Measurements from ENCODE around the gene ENTHD1.

Gene ENTHD1

DNA sequence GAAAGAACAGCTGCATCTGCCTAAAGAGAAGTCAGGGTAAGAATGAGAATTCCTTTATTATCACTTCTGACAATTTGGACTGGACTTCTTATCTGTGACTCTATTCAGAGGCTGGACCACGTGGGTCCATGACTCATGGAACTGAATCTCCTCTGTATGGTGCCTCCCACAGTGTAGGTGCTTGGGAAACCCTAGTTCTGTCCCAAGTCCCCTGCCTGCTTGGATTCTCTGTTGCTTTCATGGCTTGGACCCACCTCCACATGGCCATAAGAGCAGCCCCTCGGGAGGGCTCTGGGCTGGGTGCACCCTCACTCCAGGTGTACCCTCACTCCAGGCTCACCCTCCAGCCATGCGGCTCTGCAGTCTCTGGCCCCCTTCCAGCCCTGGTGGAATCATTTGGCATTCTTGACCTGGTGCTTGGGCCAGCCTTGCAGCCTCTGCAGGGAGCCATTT, 169.6 kb downstream of the ENTHD1 start:
- no peak for DNase-seq
- peaks cover 0 to 53% (median 16%) of the 10 kb centered on the region in 5 experiments for H3K27me3 ChIP-seq (replicated peaks in 2 of 5; ENCODE audit: control insufficient read depth in 4 of 5, insufficient read depth in 5 of 5, low read length in 4 of 5)
- H3K27ac ChIP-seq (ENCODE audit: insufficient read depth in 1 of 2, low read depth in 1 of 2, low read length in 2 of 2, poor library complexity in 1 of 2, severe bottlenecking in 2 of 2): no peak overlapping the region
- 93% methylated on average over 3 of the region's 3 CpGs for WGBS (ENCODE audit: insufficient coverage)
- H3K4me1 ChIP-seq (ENCODE audit: control extremely low read depth in 1 of 4, control insufficient read depth in 4 of 4, insufficient read depth in 4 of 4, low read length in 3 of 4): no peaks in the 10 kb centered on the region
- no peaks in the 10 kb centered on the region for H3K9me3 ChIP-seq (ENCODE audit: control extremely low read depth in 1 of 5, control insufficient read depth in 4 of 5, insufficient read depth in 2 of 5, low read depth in 1 of 5, low read length in 4 of 5)
- no peak overlapping the region for H3K4me3 ChIP-seq (ENCODE audit: control insufficient read depth in 1 of 7, extremely low read depth in 1 of 7, insufficient read depth in 4 of 7, low read depth in 2 of 7, low read length in 6 of 7)
- H3K36me3 ChIP-seq (ENCODE audit: control insufficient read depth in 4 of 4, insufficient read depth in 4 of 4, low read length in 3 of 4): no peaks in the 10 kb centered on the region
- CTCF ChIA-PET: no interaction called here
- POLR2A ChIA-PET: no interaction called here

DNA sequence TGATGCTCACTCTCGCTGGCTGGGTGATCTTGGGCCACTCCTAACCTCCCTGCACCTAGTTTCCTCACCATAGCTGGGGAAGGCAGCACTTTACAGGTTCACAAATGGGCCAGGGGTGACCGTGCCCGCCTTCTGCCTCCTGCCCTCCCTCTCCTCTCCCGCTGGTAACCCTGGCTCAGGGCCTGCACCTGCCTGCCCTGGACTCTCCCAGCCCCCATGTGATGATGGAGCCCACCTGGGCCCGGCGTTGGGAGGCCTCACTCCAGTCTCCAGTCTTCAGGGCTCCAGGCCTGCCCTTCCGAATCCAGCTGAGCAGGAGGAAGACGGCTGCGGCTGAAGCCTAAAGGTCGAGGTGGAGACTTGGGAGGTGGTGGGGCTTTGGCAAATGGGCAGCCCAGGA, 170.1 kb downstream of the ENTHD1 start:
- Histone ChIP-seq H3K4me1 (ENCODE audit: control extremely low read depth in 1 of 4, control insufficient read depth in 4 of 4, insufficient read depth in 4 of 4, low read length in 3 of 4) (no peaks in the 10 kb centered on the region), H3K36me3 (ENCODE audit: control insufficient read depth in 4 of 4, insufficient read depth in 4 of 4, low read length in 3 of 4) (no peaks in the 10 kb centered on the region), H3K9me3 (ENCODE audit: control extremely low read depth in 1 of 5, control insufficient read depth in 4 of 5, insufficient read depth in 2 of 5, low read depth in 1 of 5, low read length in 4 of 5) (no peaks in the 10 kb centered on the region), H3K27me3 (replicated peaks in 2 of 5; ENCODE audit: control insufficient read depth in 4 of 5, insufficient read depth in 5 of 5, low read length in 4 of 5) (peaks cover 0 to 52% (median 16%) of the 10 kb centered on the region in 5 experiments), H3K27ac (ENCODE audit: insufficient read depth in 1 of 2, low read depth in 1 of 2, low read length in 2 of 2, poor library complexity in 1 of 2, severe bottlenecking in 2 of 2) (no peak overlapping the region), H3K4me3 (ENCODE audit: control insufficient read depth in 1 of 7, extremely low read depth in 1 of 7, insufficient read depth in 4 of 7, low read depth in 2 of 7, low read length in 6 of 7) (no peak overlapping the region)
- ChIA-PET POLR2A (no interaction called here), CTCF (no interaction called here)
- DNase-seq: no peak
- WGBS (ENCODE audit: insufficient coverage): 93% methylated on average over 3 of the region's 10 CpGs

- 91% methylated on average over 4 of the region's 4 CpGs for WGBS (ENCODE audit: insufficient coverage)
- POLR2A ChIA-PET: no interaction called here
- H3K36me3 ChIP-seq (ENCODE audit: control insufficient read depth in 4 of 4, insufficient read depth in 4 of 4, low read length in 3 of 4): no peaks in the 10 kb centered on the region
- no peak overlapping the region for H3K27ac ChIP-seq (ENCODE audit: insufficient read depth in 1 of 2, low read depth in 1 of 2, low read length in 2 of 2, poor library complexity in 1 of 2, severe bottlenecking in 2 of 2)
- peaks cover 0 to 44% (median 16%) of the 10 kb centered on the region in 5 experiments for H3K27me3 ChIP-seq (replicated peaks in 2 of 5; ENCODE audit: control insufficient read depth in 4 of 5, insufficient read depth in 5 of 5, low read length in 4 of 5)
- H3K4me1 ChIP-seq (ENCODE audit: control extremely low read depth in 1 of 4, control insufficient read depth in 4 of 4, insufficient read depth in 4 of 4, low read length in 3 of 4): no peaks in the 10 kb centered on the region
- no peaks in the 10 kb centered on the region for H3K9me3 ChIP-seq (ENCODE audit: control extremely low read depth in 1 of 5, control insufficient read depth in 4 of 5, insufficient read depth in 2 of 5, low read depth in 1 of 5, low read length in 4 of 5)
- no peak for DNase-seq
- CTCF ChIA-PET: no interaction called here
- H3K4me3 ChIP-seq (ENCODE audit: control insufficient read depth in 1 of 7, extremely low read depth in 1 of 7, insufficient read depth in 4 of 7, low read depth in 2 of 7, low read length in 6 of 7): no peak overlapping the region
Measured at GRCh38 chr22:39722501-39722900, 171.1 kb downstream of the ENTHD1 start.

GRCh38 chr22:39722032-39722325, 171.6 kb downstream of the ENTHD1 start:
- POLR2A ChIA-PET: no interaction called here
- H3K27me3 ChIP-seq (replicated peaks in 2 of 5; ENCODE audit: control insufficient read depth in 4 of 5, insufficient read depth in 5 of 5, low read length in 4 of 5): peaks cover 0 to 40% (median 14%) of the 10 kb centered on the region in 5 experiments
- DNase-seq: no peak
- no peak overlapping the region for H3K27ac ChIP-seq (ENCODE audit: insufficient read depth in 1 of 2, low read depth in 1 of 2, low read length in 2 of 2, poor library complexity in 1 of 2, severe bottlenecking in 2 of 2)
- H3K9me3 ChIP-seq (ENCODE audit: control extremely low read depth in 1 of 5, control insufficient read depth in 4 of 5, insufficient read depth in 2 of 5, low read depth in 1 of 5, low read length in 4 of 5): no peaks in the 10 kb centered on the region
- WGBS (ENCODE audit: insufficient coverage): 94% methylated on average over 4 of the region's 6 CpGs
- CTCF ChIA-PET: no interaction called here
- H3K36me3 ChIP-seq (ENCODE audit: control insufficient read depth in 4 of 4, insufficient read depth in 4 of 4, low read length in 3 of 4): no peaks in the 10 kb centered on the region
- no peaks in the 10 kb centered on the region for H3K4me1 ChIP-seq (ENCODE audit: control extremely low read depth in 1 of 4, control insufficient read depth in 4 of 4, insufficient read depth in 4 of 4, low read length in 3 of 4)
- no peak overlapping the region for H3K4me3 ChIP-seq (ENCODE audit: control insufficient read depth in 1 of 7, extremely low read depth in 1 of 7, insufficient read depth in 4 of 7, low read depth in 2 of 7, low read length in 6 of 7)

DNA sequence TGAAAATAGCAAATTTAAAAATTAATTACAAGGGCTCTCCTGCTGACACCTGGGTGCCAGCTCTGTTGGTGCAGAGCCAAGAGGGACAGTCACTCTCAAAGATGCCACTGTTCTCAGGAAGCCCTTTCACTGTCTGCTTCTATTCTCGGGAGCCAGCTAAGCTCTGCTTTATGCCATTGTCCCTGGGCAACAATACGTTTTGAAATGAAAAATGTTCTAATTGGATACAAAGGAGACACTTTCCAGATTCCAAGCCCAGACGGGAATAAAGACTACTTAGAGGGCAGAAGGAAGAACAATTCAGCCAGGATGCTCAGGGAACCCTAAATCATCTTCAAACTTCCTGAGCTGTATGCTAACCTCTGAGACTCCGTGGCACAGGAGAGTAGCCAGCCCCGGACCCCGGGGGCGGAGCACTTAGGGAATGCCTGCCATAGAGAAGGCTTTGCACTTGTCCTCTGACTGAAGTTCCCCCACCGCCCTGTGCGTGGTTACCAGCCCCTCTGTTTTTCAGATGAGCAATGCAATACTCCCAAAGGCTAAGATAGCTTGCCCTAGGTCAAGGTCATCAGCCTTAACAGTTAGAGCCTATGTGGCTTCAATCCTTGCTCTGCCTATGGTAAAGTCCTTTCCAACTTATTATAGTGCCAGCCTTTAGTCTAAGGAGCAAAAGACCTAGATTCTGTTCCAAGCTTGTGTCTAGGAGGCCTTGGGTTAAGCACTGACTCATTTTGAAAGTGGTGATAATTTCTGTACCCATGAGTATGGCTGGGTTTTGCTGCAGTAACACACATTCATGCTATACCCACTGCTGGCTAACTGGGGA, 172.1 kb downstream of the ENTHD1 start:
- H3K4me3 ChIP-seq (ENCODE audit: control insufficient read depth in 1 of 7, extremely low read depth in 1 of 7, insufficient read depth in 4 of 7, low read depth in 2 of 7, low read length in 6 of 7): no peak overlapping the region
- no peaks in the 10 kb centered on the region for H3K36me3 ChIP-seq (ENCODE audit: control insufficient read depth in 4 of 4, insufficient read depth in 4 of 4, low read length in 3 of 4)
- no peak overlapping the region for H3K27ac ChIP-seq (ENCODE audit: insufficient read depth in 1 of 2, low read depth in 1 of 2, low read length in 2 of 2, poor library complexity in 1 of 2, severe bottlenecking in 2 of 2)
- POLR2A ChIA-PET: no interaction called here
- DNase-seq: no peak
- H3K9me3 ChIP-seq (ENCODE audit: control extremely low read depth in 1 of 5, control insufficient read depth in 4 of 5, insufficient read depth in 2 of 5, low read depth in 1 of 5, low read length in 4 of 5): no peaks in the 10 kb centered on the region
- whole genome bisulfite sequencing (ENCODE audit: insufficient coverage): 45% methylated on average over 9 of the region's 9 CpGs
- peaks cover 0 to 35% (median 15%) of the 10 kb centered on the region in 5 experiments for H3K27me3 ChIP-seq (replicated peaks in 2 of 5; ENCODE audit: control insufficient read depth in 4 of 5, insufficient read depth in 5 of 5, low read length in 4 of 5)
- CTCF ChIA-PET: no interaction called here
- H3K4me1 ChIP-seq (ENCODE audit: control extremely low read depth in 1 of 4, control insufficient read depth in 4 of 4, insufficient read depth in 4 of 4, low read length in 3 of 4): no peaks in the 10 kb centered on the region

DNA sequence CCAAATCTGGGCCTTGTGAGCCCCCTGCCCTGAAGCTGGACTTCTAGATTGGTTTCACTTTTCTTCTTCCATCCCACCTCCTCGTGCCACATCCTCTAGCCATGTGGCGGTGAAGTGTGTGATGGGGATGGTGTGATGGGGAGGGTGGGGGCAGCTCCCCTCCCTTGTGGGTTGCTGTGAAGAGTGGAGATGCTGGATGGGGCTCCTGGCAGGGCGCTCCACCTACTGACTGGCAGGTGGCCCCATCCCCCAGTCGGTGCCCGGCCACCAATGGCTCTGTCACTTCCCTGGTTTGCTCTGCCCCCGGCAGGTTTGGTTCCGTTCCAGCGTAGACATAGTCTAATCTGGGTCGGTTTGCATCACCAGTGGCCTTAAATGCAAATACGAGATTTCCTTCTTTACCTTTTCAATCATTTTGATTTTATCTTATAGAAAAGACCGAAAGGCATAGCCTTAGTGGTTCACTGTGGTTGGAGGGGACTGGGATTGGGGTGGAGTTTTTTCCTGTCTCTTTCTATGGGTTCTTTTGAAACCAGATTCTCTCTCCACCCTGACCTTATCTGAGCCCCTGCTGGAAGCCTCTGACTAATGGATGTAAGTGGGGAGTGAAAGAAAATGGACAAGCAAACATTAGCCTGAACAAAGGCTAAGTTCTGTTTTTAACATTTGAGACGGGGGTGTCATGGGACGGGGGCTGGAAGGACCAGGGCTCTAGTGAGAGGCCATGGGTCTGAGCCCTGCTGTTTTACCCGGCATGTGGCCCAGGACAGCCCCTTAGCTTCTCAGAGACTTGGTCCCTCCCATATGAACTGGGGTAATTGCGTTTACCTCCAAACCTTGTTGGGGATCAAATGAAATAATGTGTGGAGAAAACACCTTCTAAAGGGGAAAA, 173.8 kb downstream of the ENTHD1 start:
- Histone ChIP-seq H3K27ac (ENCODE audit: insufficient read depth in 1 of 2, low read depth in 1 of 2, low read length in 2 of 2, poor library complexity in 1 of 2, severe bottlenecking in 2 of 2) (no peak overlapping the region), H3K4me3 (ENCODE audit: control insufficient read depth in 1 of 7, extremely low read depth in 1 of 7, insufficient read depth in 4 of 7, low read depth in 2 of 7, low read length in 6 of 7) (no peak overlapping the region), H3K9me3 (ENCODE audit: control extremely low read depth in 1 of 5, control insufficient read depth in 4 of 5, insufficient read depth in 2 of 5, low read depth in 1 of 5, low read length in 4 of 5) (no peaks in the 10 kb centered on the region), H3K36me3 (ENCODE audit: control insufficient read depth in 4 of 4, insufficient read depth in 4 of 4, low read length in 3 of 4) (no peaks in the 10 kb centered on the region), H3K27me3 (replicated peaks in 2 of 5; ENCODE audit: control insufficient read depth in 4 of 5, insufficient read depth in 5 of 5, low read length in 4 of 5) (peaks cover 0 to 24% (median 12%) of the 10 kb centered on the region in 5 experiments), H3K4me1 (ENCODE audit: control extremely low read depth in 1 of 4, control insufficient read depth in 4 of 4, insufficient read depth in 4 of 4, low read length in 3 of 4) (no peaks in the 10 kb centered on the region)
- ChIA-PET POLR2A (no interaction called here), CTCF (no interaction called here)
- 83% methylated on average over 8 of the region's 15 CpGs for WGBS (ENCODE audit: insufficient coverage)
- no peak for DNase-seq

GRCh38 chr22:39718921-39719475, 174.6 kb downstream of the ENTHD1 start:
- CTCF ChIA-PET: no interaction called here
- 94% methylated on average over 6 of the region's 8 CpGs for WGBS (ENCODE audit: insufficient coverage)
- DNase-seq: no peak

More at GRCh38 chr22:39718921-39719475, 174.6 kb downstream of the ENTHD1 start:
- H3K36me3 ChIP-seq (ENCODE audit: control insufficient read depth in 4 of 4, insufficient read depth in 4 of 4, low read length in 3 of 4): no peaks in the 10 kb centered on the region
- H3K27ac ChIP-seq (ENCODE audit: insufficient read depth in 1 of 2, low read depth in 1 of 2, low read length in 2 of 2, poor library complexity in 1 of 2, severe bottlenecking in 2 of 2): no peak overlapping the region
- POLR2A ChIA-PET: no interaction called here
- no peaks in the 10 kb centered on the region for H3K9me3 ChIP-seq (ENCODE audit: control extremely low read depth in 1 of 5, control insufficient read depth in 4 of 5, insufficient read depth in 2 of 5, low read depth in 1 of 5, low read length in 4 of 5)
- H3K4me3 ChIP-seq (ENCODE audit: control insufficient read depth in 1 of 7, extremely low read depth in 1 of 7, insufficient read depth in 4 of 7, low read depth in 2 of 7, low read length in 6 of 7): no peak overlapping the region
- no peaks in the 10 kb centered on the region for H3K4me1 ChIP-seq (ENCODE audit: control extremely low read depth in 1 of 4, control insufficient read depth in 4 of 4, insufficient read depth in 4 of 4, low read length in 3 of 4)
- peaks cover 0 to 22% (median 12%) of the 10 kb centered on the region in 5 experiments for H3K27me3 ChIP-seq (replicated peaks in 2 of 5; ENCODE audit: control insufficient read depth in 4 of 5, insufficient read depth in 5 of 5, low read length in 4 of 5)
